Fibroblast of villous mesenchyme (primary cell): Measurements from ENCODE around the gene TNPO3. TPM values are rescaled to one million over a fixed set of nuclear protein-coding genes. Genes with fewer than 3 reads are reported as not detected.

Experiments used
- DNase-seq: peaks from one replicate; pipeline ENCODE4 v3.0.0-alpha.2; 2010; ENCODE audit warnings: low read depth
- H3K4me3 ChIP-seq: 2 replicates; pipeline ENCODE4 v1.5.1; 2011; ENCODE audit warnings: low read depth, mild to moderate bottlenecking, low read length
- total RNA-seq: library from RNA; depleted of rRNA; stranded (reverse); fragments of >200 nt; gene quantifications from 2 replicates; pipeline ENCODE4 v1.2.3, GENCODE V29; 2012
- TF ChIP-seq, protein P1 (sequence below): IDR thresholded peaks from 2 replicates; pipeline ENCODE4 v1.5.1; 2012; ENCODE audit warnings: low read depth, mild to moderate bottlenecking, low read length; ENCODE audit not compliant: insufficient read depth

TNPO3 gene
- total RNA-seq, 1 donor = 60.9 TPM

DNA sequence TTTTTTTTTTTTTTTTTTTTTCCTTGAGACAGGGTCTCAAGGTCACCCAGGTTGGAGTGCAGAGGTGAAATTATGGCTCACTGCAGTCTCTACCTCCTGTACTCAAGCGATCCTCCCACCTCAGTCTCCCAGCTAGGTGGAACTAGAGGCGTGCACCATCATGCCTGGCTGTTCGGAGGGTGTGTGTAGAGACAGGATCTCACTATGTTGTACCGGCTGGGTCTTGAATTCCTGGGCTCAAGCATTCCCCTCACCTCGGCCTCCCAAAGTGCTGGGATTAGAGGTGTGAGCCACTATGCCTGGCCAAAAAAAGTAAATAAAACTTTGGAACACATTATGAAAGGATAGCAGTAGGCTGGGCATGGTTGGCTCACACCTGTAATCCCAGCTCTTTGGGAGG is 39.6 kb upstream of the TNPO3 start:
- TF ChIP-seq, protein P1, sequence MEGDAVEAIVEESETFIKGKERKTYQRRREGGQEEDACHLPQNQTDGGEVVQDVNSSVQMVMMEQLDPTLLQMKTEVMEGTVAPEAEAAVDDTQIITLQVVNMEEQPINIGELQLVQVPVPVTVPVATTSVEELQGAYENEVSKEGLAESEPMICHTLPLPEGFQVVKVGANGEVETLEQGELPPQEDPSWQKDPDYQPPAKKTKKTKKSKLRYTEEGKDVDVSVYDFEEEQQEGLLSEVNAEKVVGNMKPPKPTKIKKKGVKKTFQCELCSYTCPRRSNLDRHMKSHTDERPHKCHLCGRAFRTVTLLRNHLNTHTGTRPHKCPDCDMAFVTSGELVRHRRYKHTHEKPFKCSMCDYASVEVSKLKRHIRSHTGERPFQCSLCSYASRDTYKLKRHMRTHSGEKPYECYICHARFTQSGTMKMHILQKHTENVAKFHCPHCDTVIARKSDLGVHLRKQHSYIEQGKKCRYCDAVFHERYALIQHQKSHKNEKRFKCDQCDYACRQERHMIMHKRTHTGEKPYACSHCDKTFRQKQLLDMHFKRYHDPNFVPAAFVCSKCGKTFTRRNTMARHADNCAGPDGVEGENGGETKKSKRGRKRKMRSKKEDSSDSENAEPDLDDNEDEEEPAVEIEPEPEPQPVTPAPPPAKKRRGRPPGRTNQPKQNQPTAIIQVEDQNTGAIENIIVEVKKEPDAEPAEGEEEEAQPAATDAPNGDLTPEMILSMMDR = no peak
- no peak overlapping the region for H3K4me3 ChIP-seq
- no peak for DNase-seq

DNA sequence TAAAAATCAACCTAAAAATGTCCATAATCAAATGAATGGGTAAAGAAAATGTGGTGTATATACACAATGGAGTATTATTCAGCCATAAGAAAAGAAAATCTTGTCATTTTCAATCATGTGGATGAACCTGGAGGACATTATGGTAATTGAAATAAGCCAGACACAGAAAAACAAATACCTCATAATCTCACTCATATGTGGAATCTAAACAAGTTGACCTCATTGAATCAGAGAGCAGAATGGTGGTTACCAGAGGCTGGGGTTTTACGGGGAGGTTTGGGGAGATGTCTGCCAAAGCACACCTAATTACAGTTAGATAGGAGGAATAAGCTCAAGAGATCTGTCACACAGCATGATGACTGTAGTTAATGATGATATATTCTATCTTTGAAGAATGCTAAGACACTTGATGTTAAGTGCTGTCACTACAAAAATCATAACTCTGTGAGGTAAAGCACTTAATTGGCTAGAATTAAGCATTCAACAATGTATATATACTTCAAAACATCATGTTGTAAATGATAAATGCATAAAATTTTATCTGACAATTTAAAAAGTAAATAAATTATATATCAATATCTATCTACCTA is 39.1 kb upstream of the TNPO3 start:
- no peak overlapping the region for H3K4me3 ChIP-seq
- peak; percentile 7 for DNase-seq
- TF ChIP-seq, protein P1 = no peak

DNA sequence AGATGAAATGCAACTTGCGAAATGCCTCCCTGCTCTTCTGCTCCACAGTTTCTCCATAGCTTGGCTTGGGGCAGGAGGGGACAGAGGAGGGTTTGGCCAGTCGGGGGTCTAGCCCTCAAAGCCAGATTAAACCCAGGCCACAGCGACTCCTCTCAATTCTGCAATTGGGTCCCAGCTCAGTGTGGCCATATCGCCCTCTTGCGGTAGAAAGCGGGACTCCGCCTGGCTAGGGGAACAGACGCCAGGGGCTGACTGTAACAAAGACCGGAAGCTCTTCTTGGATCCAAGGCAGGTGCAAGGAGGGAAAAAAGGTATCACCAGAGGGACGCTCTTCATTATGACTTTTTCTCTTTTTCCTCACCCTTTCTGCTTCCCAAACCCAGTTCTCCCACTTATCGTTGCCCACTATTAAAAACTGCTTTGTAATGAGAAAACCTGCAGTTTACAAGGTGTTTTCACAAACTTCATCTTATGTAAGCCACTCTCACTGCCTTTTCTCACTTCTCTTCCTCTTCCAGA is 36.6 kb upstream of the TNPO3 start:
- peak; percentile 58 for DNase-seq
- TF ChIP-seq, protein P1 = peak; percentile 99

DNA sequence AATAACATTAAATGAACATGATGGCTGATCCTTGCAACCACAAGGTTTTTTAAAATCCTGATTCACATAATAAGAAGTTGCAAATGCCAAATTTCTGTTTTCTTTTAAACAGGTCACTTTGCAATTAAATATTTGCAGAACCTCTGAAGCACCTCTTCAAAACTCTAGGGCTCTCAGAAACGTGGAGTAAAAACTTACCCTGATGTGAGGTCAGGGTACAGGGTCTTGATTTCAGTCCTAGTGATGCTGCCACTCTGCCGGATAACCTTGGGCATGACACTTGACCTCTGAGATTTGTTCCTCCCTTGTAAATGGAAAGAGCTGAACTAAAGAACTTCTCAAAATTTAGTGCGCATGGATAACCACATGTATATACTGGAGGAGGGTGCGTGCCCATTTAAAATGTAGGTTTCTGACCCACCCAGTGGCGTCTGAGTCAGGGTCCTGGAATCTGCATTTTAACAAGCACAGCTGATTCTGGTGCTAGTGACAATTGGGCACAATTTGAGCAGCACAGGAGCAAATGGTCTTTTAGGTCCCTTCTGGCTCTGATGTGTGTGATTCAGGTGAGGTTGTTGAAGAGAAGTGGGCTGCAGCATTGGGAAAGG is 35.5 kb upstream of the TNPO3 start:
- no peak overlapping the region for H3K4me3 ChIP-seq
- TF ChIP-seq, protein P1 = no peak
- DNase-seq = no peak

More for the DNA sequence above, 36.6 kb upstream of the TNPO3 start:
- no peak overlapping the region for H3K4me3 ChIP-seq

DNA sequence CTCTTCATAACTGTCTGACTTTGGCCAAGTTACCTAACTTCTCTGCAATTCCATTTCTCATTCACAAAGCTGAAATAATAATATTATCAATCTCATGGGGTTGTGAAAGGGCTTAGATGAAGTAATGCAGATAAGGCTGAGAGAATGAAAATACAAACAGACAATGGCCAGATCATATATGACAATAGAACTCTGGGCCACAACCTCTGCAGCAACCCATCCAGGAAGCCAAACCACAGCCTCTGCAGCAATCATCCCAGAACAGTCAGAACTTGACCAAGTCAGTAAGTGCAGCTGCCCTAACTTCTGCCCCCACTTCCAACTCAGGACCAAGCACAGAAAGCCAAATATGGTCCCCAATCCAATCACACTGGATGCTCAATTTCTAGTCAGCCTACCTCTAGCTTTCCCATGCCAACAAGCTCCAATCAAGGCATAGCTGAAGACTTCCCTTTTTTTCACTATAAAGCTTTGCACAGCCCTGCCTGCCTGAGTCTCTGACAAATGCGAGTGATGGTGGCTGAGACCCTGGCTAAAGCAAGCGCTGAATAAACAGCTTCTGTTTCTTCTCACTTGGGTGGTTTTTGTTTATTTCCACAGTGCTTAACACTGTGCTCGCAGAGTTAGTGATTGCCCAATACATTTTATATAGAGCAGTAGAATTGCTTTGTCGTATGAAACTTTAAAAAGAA is 34.8 kb upstream of the TNPO3 start:
- TF ChIP-seq, protein P1 = no peak
- no peak overlapping the region for H3K4me3 ChIP-seq
- DNase-seq = peak; percentile 42

DNA sequence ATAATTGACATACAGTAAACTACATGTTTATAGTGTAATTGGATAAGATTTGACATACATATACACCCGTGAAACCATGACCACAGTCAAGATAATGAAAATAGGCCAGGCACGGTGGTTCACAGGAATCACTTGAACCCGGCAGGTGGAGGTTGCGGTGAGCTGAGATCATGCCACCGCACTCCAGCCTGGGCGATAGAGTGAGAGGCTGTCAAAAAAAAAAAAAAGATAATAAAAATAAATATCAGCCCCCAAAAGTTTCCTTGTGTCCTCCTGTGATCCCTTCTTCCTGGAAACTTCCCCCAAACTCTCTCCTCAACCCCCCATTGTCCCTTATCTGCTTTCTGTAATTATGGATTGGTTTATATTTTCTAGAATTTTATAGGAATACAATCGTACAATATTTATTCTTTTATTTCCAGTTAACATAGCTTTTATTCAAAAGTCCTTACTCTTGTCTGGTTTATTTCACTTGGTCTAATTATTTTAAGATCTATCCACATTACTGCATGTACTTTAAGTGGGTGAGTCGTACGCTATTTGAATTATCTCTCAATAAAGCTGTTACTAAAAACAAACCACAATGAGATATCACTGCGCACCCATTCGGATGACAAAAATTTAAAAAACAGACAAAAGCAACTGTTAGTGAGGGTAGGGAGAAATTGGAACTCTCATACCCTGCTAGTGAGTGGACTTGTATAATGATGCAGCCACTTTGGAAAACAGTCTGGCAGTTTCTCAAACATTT is 30.1 kb upstream of the TNPO3 start:
- no peak overlapping the region for H3K4me3 ChIP-seq
- DNase-seq = no peak
- TF ChIP-seq, protein P1 = no peak
